OCI-LY7 (cell line): Measurements from ENCODE around the gene TNNI3K. TPM values are rescaled to one million over a fixed set of nuclear protein-coding genes. Genes with fewer than 3 reads are reported as not detected.

Experiments
- BruUV-seq: library from RNA; stranded (reverse); fragments of 400-500 nt; replicated peaks from 2 replicates; lab custom pipeline; 2021; lab: Mats Ljungman, UMichigan
- CTCF ChIA-PET: fragments of 300-600 bp; sonication (Branson Sonifier 250); formaldehyde crosslinking; loops from one replicate; lab custom pipeline; 2022; ENCODE audit warnings: antibody characterized with exemption; ENCODE audit not compliant: unreplicated experiment; lab: Charles Lee
- POLR2A ChIA-PET: fragments of 300-600 bp; sonication (Branson Sonifier 250); formaldehyde crosslinking; loops from one replicate; lab custom pipeline; 2022; ENCODE audit warnings: antibody characterized with exemption; lab: Charles Lee
- DNase-seq: peaks from one replicate; pipeline ENCODE4 v3.0.0-alpha.2; 2015; ENCODE audit warnings: low spot score
- H2AFZ ChIP-seq: fragments of 200-600 bp; sonication (generic), shearing (Covaris generic); 2 replicates; pipeline ENCODE4 v1.6.1; 2014; ENCODE audit warnings: mild to moderate bottlenecking, antibody characterized with exemption, low read length, moderate library complexity
- H3K27ac ChIP-seq: fragments of 200-600 bp; sonication (generic); 2 replicates; pipeline ENCODE4 v1.5.1; 2014; ENCODE audit warnings: mixed run types, low read depth, mild to moderate bottlenecking, moderate library complexity, low read length, inconsistent platforms; ENCODE audit not compliant: poor library complexity, severe bottlenecking
- H3K36me3 ChIP-seq: fragments of 200-600 bp; sonication (generic); 2 replicates; pipeline ENCODE4 v1.6.1; 2014; ENCODE audit warnings: mild to moderate bottlenecking, antibody characterized with exemption, low read length, moderate library complexity, mixed read lengths; ENCODE audit not compliant: insufficient read depth
- H3K4me1 ChIP-seq: fragments of 200-600 bp; sonication (generic); 2 replicates; pipeline ENCODE4 v1.5.1; 2014; ENCODE audit warnings: mild to moderate bottlenecking, low read length; ENCODE audit not compliant: insufficient read depth, poor library complexity, severe bottlenecking
- H3K4me2 ChIP-seq: fragments of 200-600 bp; sonication (generic); 2 replicates; pipeline ENCODE4 v1.6.1; 2014; ENCODE audit warnings: mild to moderate bottlenecking, low read length
- H3K4me3 ChIP-seq: fragments of 200-600 bp; sonication (generic); 2 replicates; pipeline ENCODE4 v1.5.1; 2014; ENCODE audit warnings: mild to moderate bottlenecking, low read depth, low read length; ENCODE audit not compliant: poor library complexity, severe bottlenecking
- H3K79me2 ChIP-seq: fragments of 200-600 bp; sonication (generic); 2 replicates; pipeline ENCODE4 v1.6.1; 2016; ENCODE audit warnings: low read depth, mild to moderate bottlenecking, low read length, moderate library complexity, mixed read lengths; ENCODE audit not compliant: insufficient read depth
- H3K9me2 ChIP-seq: fragments of 200-600 bp; sonication (generic); 2 replicates; pipeline ENCODE4 v1.6.1; 2016; ENCODE audit warnings: mild to moderate bottlenecking, low read length, mixed read lengths; ENCODE audit not compliant: insufficient read depth
- H3K9me3 ChIP-seq: fragments of 200-600 bp; sonication (generic); 2 replicates; pipeline ENCODE4 v1.6.1; 2014; ENCODE audit warnings: mild to moderate bottlenecking, mixed run types, low read length, mixed read lengths
- H4K20me1 ChIP-seq: fragments of 200-600 bp; sonication (generic); 2 replicates; pipeline ENCODE4 v1.6.1; 2014; ENCODE audit warnings: mild to moderate bottlenecking, antibody characterized with exemption, low read length, moderate library complexity, mixed read lengths; ENCODE audit not compliant: insufficient read depth
- CTCF ChIP-seq: fragments of 200-600 bp; sonication (generic); conservative IDR thresholded peaks from 2 replicates; pipeline ENCODE4 v1.5.1; 2014; ENCODE audit warnings: mild to moderate bottlenecking, antibody characterized with exemption, low read length, moderate library complexity, mixed read lengths
- EZH2phosphoT487 ChIP-seq: fragments of 200-600 bp; sonication (generic); IDR thresholded peaks from 2 replicates; pipeline ENCODE4 v1.6.1; 2018; ENCODE audit warnings: low read depth, borderline replicate concordance, mild to moderate bottlenecking, mixed run types, antibody characterized with exemption, low read length, moderate library complexity, mixed read lengths
- intact Hi-C: fragments of 100-400 bp; cut with micrococcal nuclease; formaldehyde crosslinking; loops from one replicate; pipeline ENCODE4 v1.10.0; 2022; ENCODE audit not compliant: unreplicated experiment
- total RNA-seq, 2 experiments: library from RNA; depleted of rRNA in 1 of 2; stranded (reverse); fragments of >200 nt in 1 of 2; shearing (Covaris generic) in 1 of 2; gene quantifications; 2 replicates each; pipeline ENCODE4 v1.2.3, GENCODE V29; 2014 to 2022

Gene TNNI3K
- total RNA-seq, 2 experiments from 2014 or later = not detected

DNA sequence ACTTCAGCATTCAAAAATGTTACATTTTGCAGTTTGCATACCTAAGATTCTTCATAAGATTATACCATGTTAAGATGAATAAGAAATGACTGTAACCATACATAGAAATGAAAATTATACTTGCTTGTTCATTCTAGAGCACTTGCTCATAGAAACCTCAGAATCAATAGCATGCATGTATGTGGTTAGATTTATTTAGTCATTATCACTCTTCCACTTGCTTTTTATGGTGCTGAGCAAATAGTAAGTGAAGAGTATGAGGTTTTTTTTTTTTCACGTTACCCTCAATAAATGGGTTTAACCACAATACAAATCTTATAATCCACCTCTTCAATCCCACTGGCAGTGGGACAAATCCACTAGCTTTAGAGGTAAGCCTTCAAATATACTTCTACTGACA, 192.5 kb downstream of the TNNI3K start:
- no peaks in the 10 kb centered on the region for H3K9me3 ChIP-seq
- H3K9me2 ChIP-seq = no peaks in the 10 kb centered on the region
- intact Hi-C loops = no loop called here
- no peak overlapping the region for H3K4me2 ChIP-seq
- H3K4me3 ChIP-seq = no peak overlapping the region
- TF ChIP-seq EZH2phosphoT487 (no peak), CTCF (no peak)
- H3K36me3 ChIP-seq = no peaks in the 10 kb centered on the region
- no peaks in the 10 kb centered on the region for H3K79me2 ChIP-seq
- no peak for DNase-seq
- H4K20me1 ChIP-seq = no peaks in the 10 kb centered on the region
- no peaks in the 10 kb centered on the region for H3K4me1 ChIP-seq
- no TSS peak for BruUV-seq
- ChIA-PET CTCF (no interaction called here), POLR2A (interaction anchor here (1.0 kb wide), 1 partner anchor 16 kb away, joined by 3 read pairs; no protein-coding TSS in a partner anchor)
- no peak overlapping the region for H3K27ac ChIP-seq
- H2AFZ ChIP-seq = no peak overlapping the region

DNA sequence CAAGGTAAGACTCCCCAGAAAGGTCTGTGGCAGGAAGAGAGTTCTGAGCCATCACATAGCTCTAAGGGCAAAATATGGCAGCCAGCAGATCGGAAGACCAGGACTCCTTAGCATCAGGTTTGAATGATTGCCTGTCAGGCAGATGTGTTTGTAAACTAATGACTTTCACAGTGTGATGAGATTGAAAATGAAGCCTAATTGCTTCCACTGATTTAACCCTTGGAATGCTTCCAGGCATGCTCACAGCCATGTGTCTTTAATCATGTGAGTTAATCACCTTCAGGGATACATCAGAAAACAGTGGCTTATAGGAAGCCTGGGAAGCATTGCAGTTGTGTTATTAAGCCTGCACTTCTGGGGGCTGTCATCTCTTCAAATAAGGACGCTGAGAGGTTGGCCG, 194.4 kb downstream of the TNNI3K start:
- H3K4me1 ChIP-seq = no peaks in the 10 kb centered on the region
- no peak overlapping the region for H3K4me3 ChIP-seq
- no peaks in the 10 kb centered on the region for H4K20me1 ChIP-seq
- H3K9me2 ChIP-seq = no peaks in the 10 kb centered on the region
- no peak overlapping the region for H2AFZ ChIP-seq
- H3K79me2 ChIP-seq = no peaks in the 10 kb centered on the region
- ChIA-PET POLR2A (no interaction called here), CTCF (no interaction called here)
- TF ChIP-seq EZH2phosphoT487 (no peak), CTCF (no peak)
- H3K4me2 ChIP-seq = no peak overlapping the region
- BruUV-seq = no TSS peak
- intact Hi-C loops = no loop called here
- H3K36me3 ChIP-seq = no peaks in the 10 kb centered on the region
- H3K27ac ChIP-seq = no peak overlapping the region
- no peaks in the 10 kb centered on the region for H3K9me3 ChIP-seq
- DNase-seq = no peak

DNA sequence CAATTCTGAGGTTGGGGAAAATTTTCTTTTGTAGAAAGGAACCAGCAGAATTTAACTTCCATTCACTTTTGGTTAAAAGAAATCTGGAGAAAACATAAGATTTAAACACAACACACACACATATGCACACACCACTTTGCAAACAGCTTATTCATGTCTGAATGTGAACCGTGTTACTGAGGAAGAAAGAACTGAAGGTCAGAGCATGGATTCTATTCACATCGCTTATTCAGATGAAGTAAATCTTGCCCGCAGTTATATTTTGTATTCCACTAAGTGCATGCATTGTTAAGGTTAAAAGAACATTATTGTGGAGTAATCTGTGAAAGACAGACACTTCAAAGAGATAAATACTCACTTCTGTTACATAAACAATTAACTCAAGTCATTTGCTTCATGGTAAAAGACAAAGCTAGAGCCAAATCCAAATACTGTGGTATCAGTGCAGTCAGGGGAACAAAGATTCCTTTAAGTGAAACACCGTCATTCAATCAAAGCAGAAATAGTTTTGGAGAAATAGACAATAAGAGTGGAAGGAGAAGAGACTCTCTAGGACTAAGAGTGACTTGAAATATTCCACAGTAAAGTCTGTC, 195.3 kb downstream of the TNNI3K start:
- H3K9me2 ChIP-seq = no peaks in the 10 kb centered on the region
- H4K20me1 ChIP-seq = no peaks in the 10 kb centered on the region
- TF ChIP-seq EZH2phosphoT487 (no peak), CTCF (no peak)
- intact Hi-C loops = no loop called here
- no TSS peak for BruUV-seq
- ChIA-PET POLR2A (interaction anchor here (0.7 kb wide), 1 partner anchor 1454 kb away, joined by 3 read pairs; no protein-coding TSS in a partner anchor), CTCF (no interaction called here)
- no peak for DNase-seq
- no peak overlapping the region for H2AFZ ChIP-seq
- H3K36me3 ChIP-seq = no peaks in the 10 kb centered on the region
- H3K4me1 ChIP-seq = no peaks in the 10 kb centered on the region
- H3K4me2 ChIP-seq = no peak overlapping the region
- H3K9me3 ChIP-seq = no peaks in the 10 kb centered on the region
- H3K4me3 ChIP-seq = no peak overlapping the region
- H3K79me2 ChIP-seq = no peaks in the 10 kb centered on the region
- H3K27ac ChIP-seq = no peak overlapping the region
